Duodenal mucosa (tissue), 2 donors: ENCODE results near the gene BMP8A.
"Not testable (repeated sequence)": the region's sequence is repeated elsewhere in the genome, so short reads cannot be mapped to it uniquely, and the experiment has no call there.

Source experiments
- H3K27ac ChIP-seq: one replicate; pipeline ENCODE4 v1.7.0; 2013; ENCODE audit warnings: low read depth, low read length
- H3K27me3 ChIP-seq, 2 donors: one replicate each; pipeline ENCODE4 v1.7.0; 2013; ENCODE audit warnings: low read length in 2 of 2, control low read depth in 1 of 2; ENCODE audit not compliant: insufficient read depth in 2 of 2, control insufficient read depth in 1 of 2
- H3K36me3 ChIP-seq, 2 donors: one replicate each; pipeline ENCODE4 v1.7.0; 2013; ENCODE audit warnings: low read length in 2 of 2, control low read depth in 1 of 2; ENCODE audit not compliant: insufficient read depth in 2 of 2, control insufficient read depth in 1 of 2
- H3K4me1 ChIP-seq, 2 donors: one replicate each; pipeline ENCODE4 v1.7.0; 2013; ENCODE audit warnings: low read length in 2 of 2, control low read depth in 1 of 2; ENCODE audit not compliant: insufficient read depth in 2 of 2, control insufficient read depth in 1 of 2
- H3K4me3 ChIP-seq, 2 donors: one replicate each; pipeline ENCODE4 v1.7.0; 2013; ENCODE audit warnings: low read length in 2 of 2, low read depth in 1 of 2
- H3K9ac ChIP-seq, 2 donors: one replicate each; pipeline ENCODE4 v1.7.0; 2013; ENCODE audit warnings: low read length in 2 of 2, low read depth in 1 of 2
- H3K9me3 ChIP-seq, 2 donors: one replicate each; pipeline ENCODE4 v1.7.0; 2013; ENCODE audit warnings: low read length in 2 of 2, control low read depth in 1 of 2; ENCODE audit not compliant: control insufficient read depth in 1 of 2

BMP8A gene

GRCh38 chr1:39492118-39493042, 944 bp downstream of the BMP8A start:
- H3K27ac ChIP-seq, H3K27me3 ChIP-seq, H3K9ac ChIP-seq, H3K4me3 ChIP-seq, H3K9me3 ChIP-seq, H3K36me3 ChIP-seq, H3K4me1 ChIP-seq: not testable (repeated sequence)

GRCh38 chr1:39493043-39493810, 1.8 kb downstream of the BMP8A start:
- not testable (repeated sequence) for H3K27ac ChIP-seq, H3K4me3 ChIP-seq, H3K9ac ChIP-seq, H3K27me3 ChIP-seq, H3K4me1 ChIP-seq, H3K36me3 ChIP-seq, H3K9me3 ChIP-seq

GRCh38 chr1:39494671-39495410, 3.4 kb downstream of the BMP8A start:
- Histone ChIP-seq H3K4me1 (no peaks in the 10 kb centered on the region), H3K9ac (no peak overlapping the region), H3K27me3 (peaks cover 6 to 8% of the 10 kb centered on the region in 2 donors), H3K4me3 (no peak overlapping the region), H3K27ac (no peak overlapping the region), H3K36me3 (no peaks in the 10 kb centered on the region), H3K9me3 (no peaks in the 10 kb centered on the region)

- not testable (repeated sequence) for H3K4me1 ChIP-seq, H3K27me3 ChIP-seq, H3K4me3 ChIP-seq, H3K9ac ChIP-seq, H3K9me3 ChIP-seq, H3K27ac ChIP-seq, H3K36me3 ChIP-seq
Observed at GRCh38 chr1:39496520-39496919, 5.1 kb downstream of the BMP8A start.

- no peaks in the 10 kb centered on the region for H3K9me3 ChIP-seq
- no peak overlapping the region for H3K4me3 ChIP-seq
- H3K4me1 ChIP-seq = no peaks in the 10 kb centered on the region
- H3K27ac ChIP-seq = no peak overlapping the region
- H3K9ac ChIP-seq = no peak overlapping the region
- H3K36me3 ChIP-seq = no peaks in the 10 kb centered on the region
- peaks cover 5 to 8% of the 10 kb centered on the region in 2 donors for H3K27me3 ChIP-seq
Observed at GRCh38 chr1:39497585-39497984, 6.1 kb downstream of the BMP8A start.

- H3K27ac ChIP-seq = not testable (repeated sequence)
Observed at GRCh38 chr1:39498096-39498710, 6.8 kb downstream of the BMP8A start.

GRCh38 chr1:39498821-39499220, 7.4 kb downstream of the BMP8A start:
- H3K4me3 ChIP-seq, H3K4me1 ChIP-seq, H3K36me3 ChIP-seq, H3K27ac ChIP-seq, H3K27me3 ChIP-seq, H3K9ac ChIP-seq, H3K9me3 ChIP-seq: not testable (repeated sequence)

More at GRCh38 chr1:39498096-39498710, 6.8 kb downstream of the BMP8A start:
- not testable (repeated sequence) for H3K36me3 ChIP-seq, H3K4me3 ChIP-seq, H3K9ac ChIP-seq, H3K27me3 ChIP-seq, H3K4me1 ChIP-seq, H3K9me3 ChIP-seq

- Histone ChIP-seq H3K27me3 (no peaks in the 10 kb centered on the region), H3K36me3 (no peaks in the 10 kb centered on the region), H3K4me3 (no peak overlapping the region), H3K9ac (no peak overlapping the region), H3K27ac (no peak overlapping the region), H3K9me3 (no peaks in the 10 kb centered on the region), H3K4me1 (no peaks in the 10 kb centered on the region)
Observed at GRCh38 chr1:39499668-39500067, 8.2 kb downstream of the BMP8A start.

- Histone ChIP-seq H3K27me3 (no peaks in the 10 kb centered on the region), H3K27ac (no peak overlapping the region), H3K9ac (no peak overlapping the region), H3K36me3 (no peaks in the 10 kb centered on the region), H3K4me1 (no peaks in the 10 kb centered on the region), H3K4me3 (no peak overlapping the region), H3K9me3 (no peaks in the 10 kb centered on the region)
Observed at GRCh38 chr1:39500862-39501389, 9.5 kb downstream of the BMP8A start.
